Iris pigment epithelial cell (primary cell): Measurements from ENCODE around the gene MVK.
A peak's percentile ranks its signal among the peaks of the same experiment; 100 is the strongest.
"Not testable (repeated sequence)": the region's sequence is repeated elsewhere in the genome, so short reads cannot be mapped to it uniquely, and the experiment has no call there.

Experiments used
- DNase-seq: peaks from one replicate; pipeline ENCODE4 v3.0.0-alpha.2; 2011; ENCODE audit warnings: low read depth

The MVK gene

GRCh38 chr12:109591041-109591440 lies 17.4 kb downstream of the MVK start:
- DNase-seq = no peak

- DNase-seq = no peak
Observed at GRCh38 chr12:109592195-109592904, 18.8 kb downstream of the MVK start.

- no peak for DNase-seq
Observed at GRCh38 chr12:109592905-109593272, 19.3 kb downstream of the MVK start.

GRCh38 chr12:109594556-109595317 lies 21.1 kb downstream of the MVK start:
- no peak for DNase-seq

GRCh38 chr12:109595321-109595902 lies 21.8 kb downstream of the MVK start:
- no peak for DNase-seq

GRCh38 chr12:109596418-109597244 lies 23.0 kb downstream of the MVK start:
- no peak for DNase-seq

- no peak for DNase-seq
Observed at GRCh38 chr12:109597414-109597794, 23.8 kb downstream of the MVK start.

GRCh38 chr12:109597795-109598427 lies 24.3 kb downstream of the MVK start:
- DNase-seq = peak; percentile 77

- DNase-seq = no peak
Observed at GRCh38 chr12:109598428-109598854, 24.8 kb downstream of the MVK start.

- no peak for DNase-seq
Observed at GRCh38 chr12:109599087-109599486, 25.5 kb downstream of the MVK start.

GRCh38 chr12:109600481-109600880 lies 26.9 kb downstream of the MVK start:
- DNase-seq = no peak

GRCh38 chr12:109600995-109601394 lies 27.4 kb downstream of the MVK start:
- no peak for DNase-seq

- no peak for DNase-seq
Observed at GRCh38 chr12:109601557-109601956, 28.0 kb downstream of the MVK start.

- DNase-seq = not testable (repeated sequence)
Observed at GRCh38 chr12:109602132-109602531, 28.5 kb downstream of the MVK start.

- DNase-seq = no peak
Observed at GRCh38 chr12:109604132-109604585, 30.6 kb downstream of the MVK start.

GRCh38 chr12:109605016-109605415 lies 31.4 kb downstream of the MVK start:
- no peak for DNase-seq

- no peak for DNase-seq
Observed at GRCh38 chr12:109605599-109606228, 32.1 kb downstream of the MVK start.

GRCh38 chr12:109606320-109607028 lies 32.9 kb downstream of the MVK start:
- DNase-seq = peak; percentile 37

GRCh38 chr12:109607618-109608017 lies 34.0 kb downstream of the MVK start:
- no peak for DNase-seq

- no peak for DNase-seq
Observed at GRCh38 chr12:109608270-109608669, 34.7 kb downstream of the MVK start.

GRCh38 chr12:109608793-109609192 lies 35.2 kb downstream of the MVK start:
- DNase-seq = no peak
